Heart right ventricle (tissue), 16 donors: ENCODE data around the gene KCNT1. TPM values are rescaled to one million over a fixed set of nuclear protein-coding genes. Genes with fewer than 3 reads are reported as not detected.

Source experiments
- ATAC-seq, 8 donors: fragments of 200-7000 bp; cut with Tn5 transposase; one replicate each; pipeline ENCODE4 v1.9.1; 2020; ENCODE audit warnings: mild to moderate bottlenecking in 8 of 8, moderate library complexity in 8 of 8, moderate number of reproducible peaks in 1 of 8
- DNase-seq, 2 donors: peaks; one replicate each; pipeline ENCODE4 v3.0.0-alpha.2; 2020
- H3K27ac ChIP-seq, 10 donors: fragments of 200-600 bp; sonication (generic) in 2 of 10; one replicate each; pipeline versions ENCODE4 v1.5.0 to v1.8.0; 2020 to 2022; ENCODE audit warnings: mild to moderate bottlenecking in 3 of 10
- H3K27me3 ChIP-seq, 7 donors: fragments of 200-600 bp; one replicate each; pipeline ENCODE4 v1.8.0; 2021 to 2022; ENCODE audit warnings: mild to moderate bottlenecking in 2 of 7
- H3K36me3 ChIP-seq, 9 donors: fragments of 200-600 bp; sonication (generic) in 1 of 9; one replicate each; pipeline versions ENCODE4 v1.5.0 to v1.8.0; 2020 to 2022; ENCODE audit warnings: mild to moderate bottlenecking in 2 of 9
- H3K4me1 ChIP-seq, 9 donors: fragments of 200-600 bp; sonication (generic) in 1 of 9; one replicate each; pipeline versions ENCODE4 v1.5.0 to v1.8.0; 2020 to 2022; ENCODE audit warnings: mild to moderate bottlenecking in 4 of 9
- H3K4me3 ChIP-seq, 10 donors: fragments of 200-600 bp; sonication (generic) in 2 of 10; one replicate each; pipeline versions ENCODE4 v1.5.0 to v1.8.0; 2020 to 2022; ENCODE audit warnings: mild to moderate bottlenecking in 7 of 10, moderate library complexity in 2 of 10
- H3K9me3 ChIP-seq, 11 donors: fragments of 200-600 bp in 10 of 11; sonication (generic) in 2 of 11; one replicate each; pipeline versions ENCODE4 v1.5.0 to v1.8.0; 2013 to 2022; ENCODE audit warnings: mild to moderate bottlenecking in 2 of 11, control low read depth in 1 of 11, moderate library complexity in 1 of 11
- WGBS, 2 donors: extraction: QIAGEN DNeasy Blood & Tissue Kit; methylation state at CpG; one replicate each; pipeline ENCODE4 v1.1.7; 2013; ENCODE audit warnings: inconsistent platforms in 1 of 2; 5-methylcytosine and 5-hydroxymethylcytosine counted together
- intact Hi-C, 10 donors: fragments of 100-400 bp; cut with DNase I; formaldehyde crosslinking; loops; one replicate each; pipeline versions ENCODE4 v1.11.1 to v1.14.2; 2022
- polyA plus RNA-seq, 2 donors: library from polyadenylated mRNA; stranded (reverse); fragments of 200-250 nt; gene quantifications; one replicate each; pipeline ENCODE4 v1.2.3, GENCODE V29; 2013
- total RNA-seq, 10 donors: library from RNA; stranded (reverse); fragmentation: NEBNext Ultra II Directional in 3 of 10; extraction: Animal tissue kit (Norgen Biotek cat#: 25700) in 3 of 10; gene quantifications; one replicate each; pipeline versions ENCODE4 v1.2.1 to v1.2.4, GENCODE V29; 2021 to 2023
- TF ChIP-seq, protein P1 (sequence below), 9 donors: fragments of 200-600 bp; sonication (generic) in 2 of 9; IDR thresholded peaks; one replicate each; pipeline versions ENCODE4 v1.5.0 to v1.8.0; 2021 to 2022; ENCODE audit warnings: antibody characterized with exemption in 9 of 9, mild to moderate bottlenecking in 5 of 9, moderate library complexity in 1 of 9
- donor health status: Arrhythmogenic right ventricular cardiomyopathy.
- donor health status: ischemic (EF 13 %, LVEDD 7.1; RV severe dilation, severe dysfunction).
- donor health status: healthy with polysubstance abuse.
- donor health status: DM: no; HTN: yes; CAD: no.
- donor health status: DM: no; HTN: no; CAD: no.
- donor health status: ischemic (EF 25% LVEDD 6.9; RV normal size, moderate dysfunction).
- donor health status: ischemic (EF 25% LVEDD 5.7; RV mildly dilated, moderate dysfunction).
- donor health status: healthy.
- donor health status: DM: yes; HTN: yes; CAD: no.
- donor health status: Ischemic cardiomyopathy.
- donor health status: ischemic (EF 35%, LVEDD 5.7; RV mildly dilated, moderate dysfunction).
- donor health status: nonischemic (EF 11% LVEDD 7.7; RV severe dilation, severe dysfunction).
- donor health status: DM: yes; HTN: yes; CAD: no.
- donor health status: PGD.
- donor health status: ischemic (EF 29% LVEDD 5.4; RV normal size, mild dysfunction).
- donor health status: nonischemic (EF 23%, LVEDD 6.1; RV moderate dilation, normal function).

Gene KCNT1
- total and polyA plus RNA-seq, 12 donors: 0.14 to 14.1 (median 4.2) TPM

GRCh38 chr9:135660407-135660806, 41.6 kb upstream of the KCNT1 start:
- peaks cover 0 to 40% (median 23%) of the 10 kb centered on the region in 7 donors for H3K27me3 ChIP-seq
- no peak overlapping the region for H3K4me3 ChIP-seq
- no peaks in the 10 kb centered on the region for H3K9me3 ChIP-seq
- no peaks in the 10 kb centered on the region for H3K4me1 ChIP-seq
- TF ChIP-seq, protein P1, sequence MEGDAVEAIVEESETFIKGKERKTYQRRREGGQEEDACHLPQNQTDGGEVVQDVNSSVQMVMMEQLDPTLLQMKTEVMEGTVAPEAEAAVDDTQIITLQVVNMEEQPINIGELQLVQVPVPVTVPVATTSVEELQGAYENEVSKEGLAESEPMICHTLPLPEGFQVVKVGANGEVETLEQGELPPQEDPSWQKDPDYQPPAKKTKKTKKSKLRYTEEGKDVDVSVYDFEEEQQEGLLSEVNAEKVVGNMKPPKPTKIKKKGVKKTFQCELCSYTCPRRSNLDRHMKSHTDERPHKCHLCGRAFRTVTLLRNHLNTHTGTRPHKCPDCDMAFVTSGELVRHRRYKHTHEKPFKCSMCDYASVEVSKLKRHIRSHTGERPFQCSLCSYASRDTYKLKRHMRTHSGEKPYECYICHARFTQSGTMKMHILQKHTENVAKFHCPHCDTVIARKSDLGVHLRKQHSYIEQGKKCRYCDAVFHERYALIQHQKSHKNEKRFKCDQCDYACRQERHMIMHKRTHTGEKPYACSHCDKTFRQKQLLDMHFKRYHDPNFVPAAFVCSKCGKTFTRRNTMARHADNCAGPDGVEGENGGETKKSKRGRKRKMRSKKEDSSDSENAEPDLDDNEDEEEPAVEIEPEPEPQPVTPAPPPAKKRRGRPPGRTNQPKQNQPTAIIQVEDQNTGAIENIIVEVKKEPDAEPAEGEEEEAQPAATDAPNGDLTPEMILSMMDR (IDR thresholded peaks at IDR 0.05): no peak
- intact Hi-C loops: no loop called here
- H3K36me3 ChIP-seq: no peaks in the 10 kb centered on the region
- H3K27ac ChIP-seq: no peak overlapping the region
- WGBS, 2 donors: 94 to 96% methylated on average over 22 of the region's 22 CpGs
- DNase-seq (no peak), ATAC-seq (no peak)

DNA sequence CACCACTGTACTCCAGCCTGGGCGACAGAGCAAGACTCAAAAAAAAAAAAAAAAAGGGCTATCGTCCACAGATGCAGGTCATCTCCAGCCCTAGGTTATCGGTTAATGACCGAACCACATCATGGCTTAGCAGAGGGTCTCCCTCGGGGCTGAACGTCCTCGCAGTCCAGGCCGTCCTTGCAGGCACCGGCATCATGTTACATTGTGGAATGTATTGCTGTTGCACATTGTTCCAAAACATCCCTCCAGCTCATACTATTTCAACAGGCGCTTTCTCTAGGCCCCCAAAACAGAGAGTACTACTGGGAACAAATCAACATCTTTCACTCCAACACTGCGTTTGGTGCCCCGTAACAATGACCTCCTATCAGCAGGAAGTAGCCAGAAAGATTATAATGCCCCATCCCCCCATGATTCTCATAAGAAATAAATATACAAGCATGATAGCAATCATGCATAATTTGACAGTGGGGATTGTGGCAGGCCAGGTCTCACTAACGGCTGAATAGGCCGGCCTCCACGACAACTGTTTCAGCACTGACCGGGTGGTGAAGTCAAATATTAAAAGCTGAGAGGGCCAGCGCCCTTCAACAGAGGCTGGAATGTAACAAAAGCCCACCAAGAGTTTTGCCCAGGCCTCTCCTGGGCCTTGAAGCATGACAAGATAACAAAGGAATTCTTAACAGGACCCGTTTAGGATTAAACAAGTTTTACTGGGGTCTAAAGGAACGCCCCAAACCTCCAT, 40.0 kb upstream of the KCNT1 start:
- H3K27me3 ChIP-seq: peaks cover 0 to 41% (median 26%) of the 10 kb centered on the region in 7 donors
- intact Hi-C loops: no loop called here
- no peaks in the 10 kb centered on the region for H3K4me1 ChIP-seq
- DNase-seq (no peak), ATAC-seq (no peak)
- no peaks in the 10 kb centered on the region for H3K9me3 ChIP-seq
- WGBS, 2 donors: 46 to 48% methylated on average over 19 of the region's 19 CpGs
- no peak overlapping the region for H3K4me3 ChIP-seq
- TF ChIP-seq, protein P1 (IDR thresholded peaks at IDR 0.05): no peak
- H3K27ac ChIP-seq: no peak overlapping the region
- H3K36me3 ChIP-seq: no peaks in the 10 kb centered on the region

GRCh38 chr9:135662758-135663450, 39.1 kb upstream of the KCNT1 start, which contains the start of gene LCN9:
Gene LCN9 (plus strand): TSS chr9:135663309. CDS start chr9:135663322, 13 bp downstream.
- ATAC-seq: peak in 5 of 8 donors; percentile 42 to 84 (median 57)
- intact Hi-C loops: no loop called here
- no peaks in the 10 kb centered on the region for H3K4me1 ChIP-seq
- 40 to 50% methylated on average over 25 of the region's 25 CpGs for WGBS, 2 donors
- H3K27me3 ChIP-seq: peaks cover 0 to 40% (median 24%) of the 10 kb centered on the region in 7 donors
- TF ChIP-seq, protein P1 (IDR thresholded peaks at IDR 0.05): no peak
- H3K36me3 ChIP-seq: no peaks in the 10 kb centered on the region
- no peaks in the 10 kb centered on the region for H3K9me3 ChIP-seq
- no peak for DNase-seq
- H3K4me3 ChIP-seq: no peak within 1 kb of the TSS
- no peak within 1 kb of the TSS for H3K27ac ChIP-seq

- Histone ChIP-seq H3K4me1 (no peaks in the 10 kb centered on the region), H3K27me3 (peaks cover 0 to 40% (median 21%) of the 10 kb centered on the region in 7 donors), H3K36me3 (no peaks in the 10 kb centered on the region), H3K9me3 (no peaks in the 10 kb centered on the region), H3K27ac (no peak overlapping the region), H3K4me3 (no peak overlapping the region)
- WGBS, 2 donors: 61 to 67% methylated on average over 3 of the region's 3 CpGs
- DNase-seq (no peak), ATAC-seq (no peak)
- TF ChIP-seq, protein P1 (IDR thresholded peaks at IDR 0.05): no peak
- intact Hi-C loops: no loop called here
These were observed 38.6 kb upstream of the KCNT1 start for GRCh38 chr9:135663451-135663770.
